ENCODE results near the gene SMYD3.

DNA sequence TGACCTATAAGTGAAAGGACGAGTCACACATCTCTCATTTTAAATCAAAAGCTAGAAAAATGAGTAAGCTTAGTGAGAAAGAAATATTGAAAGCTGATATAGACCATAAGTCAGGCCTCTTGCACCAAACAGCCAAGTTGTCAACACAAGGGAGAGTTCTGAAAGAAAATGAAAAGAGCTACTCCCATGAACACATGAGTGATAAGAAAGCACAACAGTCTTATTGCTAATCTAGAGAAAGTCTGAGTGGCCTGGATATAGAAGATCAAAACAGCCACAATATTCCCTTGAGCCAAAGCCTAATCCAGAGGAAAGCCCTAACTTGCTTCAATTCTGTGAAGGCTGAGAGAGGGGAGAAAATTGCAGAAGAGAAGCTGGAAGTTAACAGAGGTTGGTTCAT, 175.0 kb downstream of the SMYD3 start:
- TF ChIP-seq, protein P1, sequence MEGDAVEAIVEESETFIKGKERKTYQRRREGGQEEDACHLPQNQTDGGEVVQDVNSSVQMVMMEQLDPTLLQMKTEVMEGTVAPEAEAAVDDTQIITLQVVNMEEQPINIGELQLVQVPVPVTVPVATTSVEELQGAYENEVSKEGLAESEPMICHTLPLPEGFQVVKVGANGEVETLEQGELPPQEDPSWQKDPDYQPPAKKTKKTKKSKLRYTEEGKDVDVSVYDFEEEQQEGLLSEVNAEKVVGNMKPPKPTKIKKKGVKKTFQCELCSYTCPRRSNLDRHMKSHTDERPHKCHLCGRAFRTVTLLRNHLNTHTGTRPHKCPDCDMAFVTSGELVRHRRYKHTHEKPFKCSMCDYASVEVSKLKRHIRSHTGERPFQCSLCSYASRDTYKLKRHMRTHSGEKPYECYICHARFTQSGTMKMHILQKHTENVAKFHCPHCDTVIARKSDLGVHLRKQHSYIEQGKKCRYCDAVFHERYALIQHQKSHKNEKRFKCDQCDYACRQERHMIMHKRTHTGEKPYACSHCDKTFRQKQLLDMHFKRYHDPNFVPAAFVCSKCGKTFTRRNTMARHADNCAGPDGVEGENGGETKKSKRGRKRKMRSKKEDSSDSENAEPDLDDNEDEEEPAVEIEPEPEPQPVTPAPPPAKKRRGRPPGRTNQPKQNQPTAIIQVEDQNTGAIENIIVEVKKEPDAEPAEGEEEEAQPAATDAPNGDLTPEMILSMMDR (IDR thresholded peaks at IDR 0.05) = no peak
- no peak for TF ChIP-seq POLR2AphosphoS5 (IDR thresholded peaks at IDR 0.05; ENCODE audit: low read depth, low read length)

Measured in Panc1 (cell line).